Ishikawa (cell line): ENCODE measurements around the gene B3GLCT.

Experiments used
- CEBPB ChIP-seq: IDR thresholded peaks from 2 replicates; pipeline ENCODE4 v1.6.1; 2012
- EGR1 ChIP-seq: IDR thresholded peaks from 2 replicates; pipeline ENCODE4 v1.6.1; 2012
- EP300 ChIP-seq: IDR thresholded peaks from 2 replicates; pipeline ENCODE4 v1.6.1; 2012; ENCODE audit warnings: borderline replicate concordance
- FOXM1 ChIP-seq: IDR thresholded peaks from 2 replicates; pipeline ENCODE4 v1.6.1; 2012; ENCODE audit warnings: low read depth, borderline replicate concordance
- MAX ChIP-seq: IDR thresholded peaks from 2 replicates; pipeline ENCODE4 v1.6.1; 2012
- NFIC ChIP-seq: IDR thresholded peaks from 2 replicates; pipeline ENCODE4 v1.6.1; 2012
- RAD21 ChIP-seq: IDR thresholded peaks from 2 replicates; pipeline ENCODE4 v1.6.1; 2012; ENCODE audit warnings: low read depth
- REST ChIP-seq: IDR thresholded peaks from 2 replicates; pipeline ENCODE4 v1.6.1; 2012; ENCODE audit warnings: low read depth, mild to moderate bottlenecking
- TAF1 ChIP-seq: IDR thresholded peaks from 2 replicates; pipeline ENCODE4 v1.6.1; 2012; ENCODE audit warnings: low read depth, mild to moderate bottlenecking
- TEAD4 ChIP-seq: IDR thresholded peaks from 2 replicates; pipeline ENCODE4 v1.6.1; 2012
- YY1 ChIP-seq: IDR thresholded peaks from 2 replicates; pipeline ENCODE4 v1.6.1; 2012; ENCODE audit warnings: low read depth
- ZBTB7A ChIP-seq: IDR thresholded peaks from 2 replicates; pipeline ENCODE4 v1.6.1; 2012; ENCODE audit warnings: low read depth

GRCh38 chr13:31301119-31301518 is 101.3 kb downstream of the B3GLCT start:
- TF ChIP-seq TAF1 (no peak), RAD21 (no peak), CEBPB (no peak), NFIC (no peak), ZBTB7A (no peak), YY1 (no peak), EGR1 (no peak), EP300 (no peak), REST (no peak), TEAD4 (no peak), MAX (no peak), FOXM1 (no peak)
